Measurements from ENCODE around the gene PCNT.

Gene PCNT

GRCh38 chr21:46323710-46324389 is at the start of gene PCNT, which contains the start of gene C21orf58:
Gene PCNT (plus strand): TSS chr21:46324156. CDS start chr21:46324229, 73 bp downstream.
Gene C21orf58 (minus strand): TSS chr21:46323870. CDS start chr21:46322738, 1,132 bp downstream.
- no peaks in the 10 kb centered on the region for H3K9me3 ChIP-seq (ENCODE audit: control insufficient read depth, low read depth, low read length)
- no peaks in the 10 kb centered on the region for H3K27me3 ChIP-seq (ENCODE audit: control insufficient read depth, insufficient read depth, low read length)
- peaks cover 10% of the 10 kb centered on the region for H3K36me3 ChIP-seq (ENCODE audit: control insufficient read depth, low read depth, low read length)
- H3K27ac ChIP-seq (ENCODE audit: low read length) = peak within 1 kb of the TSS; percentile 87
- peak within 1 kb of the TSS; percentile 91 for H3K4me3 ChIP-seq (ENCODE audit: low read length)
- H3K9ac ChIP-seq (ENCODE audit: low read length) = peak within 1 kb of the TSS; percentile 98
- peaks cover 21% of the 10 kb centered on the region for H3K4me1 ChIP-seq (ENCODE audit: control insufficient read depth, low read depth, low read length)

- Histone ChIP-seq H3K36me3 (ENCODE audit: control insufficient read depth, low read depth, low read length) (peaks cover 87% of the 10 kb centered on the region), H3K4me3 (ENCODE audit: low read length) (no peak overlapping the region), H3K9ac (ENCODE audit: low read length) (no peak overlapping the region), H3K27ac (ENCODE audit: low read length) (no peak overlapping the region), H3K4me1 (ENCODE audit: control insufficient read depth, low read depth, low read length) (no peaks in the 10 kb centered on the region), H3K9me3 (ENCODE audit: control insufficient read depth, low read depth, low read length) (no peaks in the 10 kb centered on the region), H3K27me3 (ENCODE audit: control insufficient read depth, insufficient read depth, low read length) (no peaks in the 10 kb centered on the region)
Measured at GRCh38 chr21:46274797-46275390, 49.1 kb upstream of the PCNT start.

GRCh38 chr21:46284077-46284644 is 39.8 kb upstream of the PCNT start:
- no peak overlapping the region for H3K9ac ChIP-seq (ENCODE audit: low read length)
- no peaks in the 10 kb centered on the region for H3K27me3 ChIP-seq (ENCODE audit: control insufficient read depth, insufficient read depth, low read length)
- H3K36me3 ChIP-seq (ENCODE audit: control insufficient read depth, low read depth, low read length) = peaks cover 23% of the 10 kb centered on the region
- H3K9me3 ChIP-seq (ENCODE audit: control insufficient read depth, low read depth, low read length) = no peaks in the 10 kb centered on the region
- H3K27ac ChIP-seq (ENCODE audit: low read length) = no peak overlapping the region
- peaks cover 8% of the 10 kb centered on the region for H3K4me1 ChIP-seq (ENCODE audit: control insufficient read depth, low read depth, low read length)
- H3K4me3 ChIP-seq (ENCODE audit: low read length) = peak overlapping the region; percentile 0

GRCh38 chr21:46284733-46285132 is 39.2 kb upstream of the PCNT start:
- no peaks in the 10 kb centered on the region for H3K27me3 ChIP-seq (ENCODE audit: control insufficient read depth, insufficient read depth, low read length)
- peaks cover 17% of the 10 kb centered on the region for H3K36me3 ChIP-seq (ENCODE audit: control insufficient read depth, low read depth, low read length)
- no peaks in the 10 kb centered on the region for H3K9me3 ChIP-seq (ENCODE audit: control insufficient read depth, low read depth, low read length)
- H3K9ac ChIP-seq (ENCODE audit: low read length) = no peak overlapping the region
- peak overlapping the region; percentile 99 for H3K4me3 ChIP-seq (ENCODE audit: low read length)
- no peak overlapping the region for H3K27ac ChIP-seq (ENCODE audit: low read length)
- peaks cover 8% of the 10 kb centered on the region for H3K4me1 ChIP-seq (ENCODE audit: control insufficient read depth, low read depth, low read length)

GRCh38 chr21:46285206-46285661 is 38.7 kb upstream of the PCNT start, which contains the start of gene MCM3AP:
Gene MCM3AP (minus strand): TSS chr21:46285611. CDS start chr21:46285286, 325 bp downstream.
- Histone ChIP-seq H3K27me3 (ENCODE audit: control insufficient read depth, insufficient read depth, low read length) (no peaks in the 10 kb centered on the region), H3K27ac (ENCODE audit: low read length) (peak within 1 kb of the TSS; percentile 71), H3K9ac (ENCODE audit: low read length) (peak within 1 kb of the TSS; percentile 84), H3K36me3 (ENCODE audit: control insufficient read depth, low read depth, low read length) (peaks cover 13% of the 10 kb centered on the region), H3K4me1 (ENCODE audit: control insufficient read depth, low read depth, low read length) (peaks cover 8% of the 10 kb centered on the region), H3K4me3 (ENCODE audit: low read length) (peak within 1 kb of the TSS; percentile 99), H3K9me3 (ENCODE audit: control insufficient read depth, low read depth, low read length) (no peaks in the 10 kb centered on the region)

- peak within 1 kb of the TSS; percentile 84 for H3K9ac ChIP-seq (ENCODE audit: low read length)
- no peaks in the 10 kb centered on the region for H3K27me3 ChIP-seq (ENCODE audit: control insufficient read depth, insufficient read depth, low read length)
- H3K4me1 ChIP-seq (ENCODE audit: control insufficient read depth, low read depth, low read length) = peaks cover 8% of the 10 kb centered on the region
- H3K4me3 ChIP-seq (ENCODE audit: low read length) = peak within 1 kb of the TSS; percentile 99
- no peaks in the 10 kb centered on the region for H3K9me3 ChIP-seq (ENCODE audit: control insufficient read depth, low read depth, low read length)
- H3K36me3 ChIP-seq (ENCODE audit: control insufficient read depth, low read depth, low read length) = peaks cover 10% of the 10 kb centered on the region
- H3K27ac ChIP-seq (ENCODE audit: low read length) = peak within 1 kb of the TSS; percentile 71
Measured at GRCh38 chr21:46285761-46286647, 38.0 kb upstream of the PCNT start, which contains the start of gene YBEY. Gene YBEY (plus strand): TSS chr21:46286342. CDS start chr21:46286914, 572 bp downstream.

GRCh38 chr21:46286648-46287002 is 37.3 kb upstream of the PCNT start:
- H3K4me1 ChIP-seq (ENCODE audit: control insufficient read depth, low read depth, low read length) = peaks cover 8% of the 10 kb centered on the region
- H3K27me3 ChIP-seq (ENCODE audit: control insufficient read depth, insufficient read depth, low read length) = no peaks in the 10 kb centered on the region
- H3K27ac ChIP-seq (ENCODE audit: low read length) = peak overlapping the region; percentile 71
- H3K36me3 ChIP-seq (ENCODE audit: control insufficient read depth, low read depth, low read length) = peaks cover 16% of the 10 kb centered on the region
- peak overlapping the region; percentile 84 for H3K9ac ChIP-seq (ENCODE audit: low read length)
- peak overlapping the region; percentile 99 for H3K4me3 ChIP-seq (ENCODE audit: low read length)
- no peaks in the 10 kb centered on the region for H3K9me3 ChIP-seq (ENCODE audit: control insufficient read depth, low read depth, low read length)

GRCh38 chr21:46287541-46287940 is 36.4 kb upstream of the PCNT start:
- Histone ChIP-seq H3K9me3 (ENCODE audit: control insufficient read depth, low read depth, low read length) (no peaks in the 10 kb centered on the region), H3K4me3 (ENCODE audit: low read length) (no peak overlapping the region), H3K27ac (ENCODE audit: low read length) (no peak overlapping the region), H3K4me1 (ENCODE audit: control insufficient read depth, low read depth, low read length) (peaks cover 8% of the 10 kb centered on the region), H3K9ac (ENCODE audit: low read length) (no peak overlapping the region), H3K36me3 (ENCODE audit: control insufficient read depth, low read depth, low read length) (peaks cover 16% of the 10 kb centered on the region), H3K27me3 (ENCODE audit: control insufficient read depth, insufficient read depth, low read length) (no peaks in the 10 kb centered on the region)

GRCh38 chr21:46289655-46290179 is 34.2 kb upstream of the PCNT start:
- Histone ChIP-seq H3K4me1 (ENCODE audit: control insufficient read depth, low read depth, low read length) (peaks cover 9% of the 10 kb centered on the region), H3K9ac (ENCODE audit: low read length) (no peak overlapping the region), H3K36me3 (ENCODE audit: control insufficient read depth, low read depth, low read length) (peaks cover 6% of the 10 kb centered on the region), H3K9me3 (ENCODE audit: control insufficient read depth, low read depth, low read length) (no peaks in the 10 kb centered on the region), H3K27me3 (ENCODE audit: control insufficient read depth, insufficient read depth, low read length) (no peaks in the 10 kb centered on the region), H3K4me3 (ENCODE audit: low read length) (no peak overlapping the region), H3K27ac (ENCODE audit: low read length) (no peak overlapping the region)

- Histone ChIP-seq H3K9me3 (ENCODE audit: control insufficient read depth, low read depth, low read length) (no peaks in the 10 kb centered on the region), H3K27ac (ENCODE audit: low read length) (no peak overlapping the region), H3K4me1 (ENCODE audit: control insufficient read depth, low read depth, low read length) (peaks cover 12% of the 10 kb centered on the region), H3K36me3 (ENCODE audit: control insufficient read depth, low read depth, low read length) (peaks cover 6% of the 10 kb centered on the region), H3K27me3 (ENCODE audit: control insufficient read depth, insufficient read depth, low read length) (no peaks in the 10 kb centered on the region), H3K4me3 (ENCODE audit: low read length) (no peak overlapping the region), H3K9ac (ENCODE audit: low read length) (no peak overlapping the region)
Measured at GRCh38 chr21:46291561-46291960, 32.4 kb upstream of the PCNT start.

Data from iPS-18a (cell line).